Heart right ventricle (tissue), 16 donors: ENCODE results near the gene DNAH1. TPM values are rescaled to one million over a fixed set of nuclear protein-coding genes. Genes with fewer than 3 reads are reported as not detected.

Experiments
- ATAC-seq, 8 donors: fragments of 200-7000 bp; cut with Tn5 transposase; one replicate each; pipeline ENCODE4 v1.9.1; 2020; ENCODE audit warnings: mild to moderate bottlenecking in 8 of 8, moderate library complexity in 8 of 8, moderate number of reproducible peaks in 1 of 8
- DNase-seq, 2 donors: peaks; one replicate each; pipeline ENCODE4 v3.0.0-alpha.2; 2020
- H3K27ac ChIP-seq, 10 donors: fragments of 200-600 bp; sonication (generic) in 2 of 10; one replicate each; pipeline versions ENCODE4 v1.5.0 to v1.8.0; 2020 to 2022; ENCODE audit warnings: mild to moderate bottlenecking in 3 of 10
- H3K27me3 ChIP-seq, 7 donors: fragments of 200-600 bp; one replicate each; pipeline ENCODE4 v1.8.0; 2021 to 2022; ENCODE audit warnings: mild to moderate bottlenecking in 2 of 7
- H3K36me3 ChIP-seq, 9 donors: fragments of 200-600 bp; sonication (generic) in 1 of 9; one replicate each; pipeline versions ENCODE4 v1.5.0 to v1.8.0; 2020 to 2022; ENCODE audit warnings: mild to moderate bottlenecking in 2 of 9
- H3K4me1 ChIP-seq, 9 donors: fragments of 200-600 bp; sonication (generic) in 1 of 9; one replicate each; pipeline versions ENCODE4 v1.5.0 to v1.8.0; 2020 to 2022; ENCODE audit warnings: mild to moderate bottlenecking in 4 of 9
- H3K4me3 ChIP-seq, 10 donors: fragments of 200-600 bp; sonication (generic) in 2 of 10; one replicate each; pipeline versions ENCODE4 v1.5.0 to v1.8.0; 2020 to 2022; ENCODE audit warnings: mild to moderate bottlenecking in 7 of 10, moderate library complexity in 2 of 10
- H3K9me3 ChIP-seq, 11 donors: fragments of 200-600 bp in 10 of 11; sonication (generic) in 2 of 11; one replicate each; pipeline versions ENCODE4 v1.5.0 to v1.8.0; 2013 to 2022; ENCODE audit warnings: mild to moderate bottlenecking in 2 of 11, control low read depth in 1 of 11, moderate library complexity in 1 of 11
- CTCF ChIP-seq, 9 donors: fragments of 200-600 bp; sonication (generic) in 2 of 9; IDR thresholded peaks; one replicate each; pipeline versions ENCODE4 v1.5.0 to v1.8.0; 2021 to 2022; ENCODE audit warnings: antibody characterized with exemption in 9 of 9, mild to moderate bottlenecking in 5 of 9, moderate library complexity in 1 of 9
- WGBS, 2 donors: extraction: QIAGEN DNeasy Blood & Tissue Kit; methylation state at CpG; one replicate each; pipeline ENCODE4 v1.1.7; 2013; ENCODE audit warnings: inconsistent platforms in 1 of 2; 5-methylcytosine and 5-hydroxymethylcytosine counted together
- intact Hi-C, 10 donors: fragments of 100-400 bp; cut with DNase I; formaldehyde crosslinking; loops; one replicate each; pipeline versions ENCODE4 v1.11.1 to v1.14.2; 2022
- polyA plus RNA-seq, 2 donors: library from polyadenylated mRNA; stranded (reverse); fragments of 200-250 nt; gene quantifications; one replicate each; pipeline ENCODE4 v1.2.3, GENCODE V29; 2013
- total RNA-seq, 10 donors: library from RNA; stranded (reverse); fragmentation: NEBNext Ultra II Directional in 3 of 10; extraction: Animal tissue kit (Norgen Biotek cat#: 25700) in 3 of 10; gene quantifications; one replicate each; pipeline versions ENCODE4 v1.2.1 to v1.2.4, GENCODE V29; 2021 to 2023
- donor health status: Arrhythmogenic right ventricular cardiomyopathy.
- donor health status: ischemic (EF 13 %, LVEDD 7.1; RV severe dilation, severe dysfunction).
- donor health status: healthy with polysubstance abuse.
- donor health status: DM: no; HTN: yes; CAD: no.
- donor health status: DM: no; HTN: no; CAD: no.
- donor health status: ischemic (EF 25% LVEDD 6.9; RV normal size, moderate dysfunction).
- donor health status: ischemic (EF 25% LVEDD 5.7; RV mildly dilated, moderate dysfunction).
- donor health status: healthy.
- donor health status: DM: yes; HTN: yes; CAD: no.
- donor health status: Ischemic cardiomyopathy.
- donor health status: ischemic (EF 35%, LVEDD 5.7; RV mildly dilated, moderate dysfunction).
- donor health status: nonischemic (EF 11% LVEDD 7.7; RV severe dilation, severe dysfunction).
- donor health status: DM: yes; HTN: yes; CAD: no.
- donor health status: PGD.
- donor health status: ischemic (EF 29% LVEDD 5.4; RV normal size, mild dysfunction).
- donor health status: nonischemic (EF 23%, LVEDD 6.1; RV moderate dilation, normal function).

Gene DNAH1
- total and polyA plus RNA-seq, 12 donors: 0.99 to 6.4 (median 2.8) TPM

GRCh38 chr3:52435246-52436101, 119.4 kb downstream of the DNAH1 start:
- Histone ChIP-seq H3K27ac (peak overlapping the region in 8 of 10 donors; percentile 28 to 86 (median 70)), H3K4me1 (peaks cover 34 to 88% (median 54%) of the 10 kb centered on the region in 9 donors), H3K4me3 (no peak overlapping the region), H3K9me3 (no peaks in the 10 kb centered on the region), H3K36me3 (peaks cover 0 to 4% (median 0%) of the 10 kb centered on the region in 9 donors), H3K27me3 (no peaks in the 10 kb centered on the region)
- no peak for TF ChIP-seq CTCF (IDR thresholded peaks at IDR 0.05)
- 95% methylated on average over 32 of the region's 32 CpGs for WGBS, 2 donors
- DNase-seq: no peak
- intact Hi-C loops: no loop called here
- peak in 7 of 8 donors; percentile 1 to 17 (median 7) for ATAC-seq

- Histone ChIP-seq H3K27me3 (no peaks in the 10 kb centered on the region), H3K36me3 (peaks cover 0 to 9% (median 0%) of the 10 kb centered on the region in 9 donors), H3K27ac (peak overlapping the region in 7 of 10 donors; percentile 11 to 86 (median 53)), H3K4me1 (peaks cover 32 to 77% (median 49%) of the 10 kb centered on the region in 9 donors), H3K9me3 (no peaks in the 10 kb centered on the region), H3K4me3 (no peak overlapping the region)
- 82 to 89% methylated on average over 13 of the region's 13 CpGs for WGBS, 2 donors
- TF ChIP-seq CTCF (IDR thresholded peaks at IDR 0.05): no peak
- DNase-seq (no peak), ATAC-seq (peak in 6 of 8 donors; percentile 5 to 74 (median 16))
- intact Hi-C loops: no loop called here
Observed at GRCh38 chr3:52436500-52437149, 120.5 kb downstream of the DNAH1 start.

GRCh38 chr3:52437326-52438103, 121.4 kb downstream of the DNAH1 start:
- H3K4me1 ChIP-seq: peaks cover 24 to 68% (median 40%) of the 10 kb centered on the region in 9 donors
- intact Hi-C loops: no loop called here
- H3K36me3 ChIP-seq: peaks cover 0 to 9% (median 0%) of the 10 kb centered on the region in 9 donors
- TF ChIP-seq CTCF (IDR thresholded peaks at IDR 0.05): no peak
- H3K4me3 ChIP-seq: no peak overlapping the region
- WGBS, 2 donors: 88 to 91% methylated on average over 15 of the region's 15 CpGs
- DNase-seq (no peak), ATAC-seq (peak in 2 of 8 donors; percentile 5 to 10)
- no peaks in the 10 kb centered on the region for H3K27me3 ChIP-seq
- peak overlapping the region in 7 of 10 donors; percentile 11 to 86 (median 53) for H3K27ac ChIP-seq
- no peaks in the 10 kb centered on the region for H3K9me3 ChIP-seq

- H3K9me3 ChIP-seq: no peaks in the 10 kb centered on the region
- H3K4me3 ChIP-seq: no peak overlapping the region
- TF ChIP-seq CTCF (IDR thresholded peaks at IDR 0.05): no peak
- WGBS, 2 donors: 87 to 88% methylated on average over 6 of the region's 6 CpGs
- intact Hi-C loops: no loop called here
- ATAC-seq: no peak
- H3K4me1 ChIP-seq: peaks cover 18 to 63% (median 35%) of the 10 kb centered on the region in 9 donors
- DNase-seq: no peak
- peak overlapping the region in 2 of 10 donors; percentile 15 to 31 for H3K27ac ChIP-seq
- peaks cover 0 to 9% (median 0%) of the 10 kb centered on the region in 9 donors for H3K36me3 ChIP-seq
- H3K27me3 ChIP-seq: no peaks in the 10 kb centered on the region
Observed at GRCh38 chr3:52438104-52438376, 121.9 kb downstream of the DNAH1 start.
